ENCODE measurements around the gene UBE3D.

DNA sequence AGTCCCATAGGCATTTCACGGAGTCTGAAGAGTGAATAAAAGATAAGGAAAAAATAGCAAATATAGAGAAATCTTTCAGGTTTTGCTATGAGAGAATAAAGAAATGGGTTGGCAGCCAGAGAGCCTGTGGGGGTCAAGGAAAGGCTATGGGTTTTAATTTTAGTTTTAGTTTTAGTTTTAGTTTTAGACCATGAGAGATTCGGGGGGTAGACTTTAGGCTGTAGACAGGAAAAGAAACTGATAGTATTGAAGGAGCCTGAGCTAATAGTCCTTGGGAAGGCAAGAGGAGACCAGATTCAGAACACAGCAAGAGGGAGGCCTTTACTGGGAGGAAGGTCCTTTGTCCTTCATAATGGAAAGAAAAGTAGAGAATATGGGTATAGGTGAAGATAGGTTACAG, 21.1 kb upstream of the UBE3D start:
- TF ChIP-seq CTCF (conservative IDR thresholded peaks at IDR 0.05; ENCODE audit: low read depth in 2 of 2) (no peak), EZH2phosphoT487 (IDR thresholded peaks at IDR 0.05; ENCODE audit: unreplicated experiment) (no peak), EZH2 (IDR thresholded peaks at IDR 0.05; ENCODE audit: low read depth, unreplicated experiment) (no peak), ZNF114 (CRISPR knock-in tag; IDR thresholded peaks at IDR 0.05) (no peak), POLR2AphosphoS5 (IDR thresholded peaks at IDR 0.05; ENCODE audit: low read depth) (no peak), JUNB (IDR thresholded peaks at IDR 0.05; ENCODE audit: unreplicated experiment) (no peak), ZNF331 (CRISPR knock-in tag; IDR thresholded peaks at IDR 0.05; ENCODE audit: low read depth) (no peak), ETS1 (IDR thresholded peaks at IDR 0.05) (no peak), CREB1 (CRISPR knock-in tag; IDR thresholded peaks at IDR 0.05; ENCODE audit: low read depth) (no peak), STAT1 (IDR thresholded peaks at IDR 0.05; ENCODE audit: unreplicated experiment) (no peak)
- TF ChIP-seq, protein P1, sequence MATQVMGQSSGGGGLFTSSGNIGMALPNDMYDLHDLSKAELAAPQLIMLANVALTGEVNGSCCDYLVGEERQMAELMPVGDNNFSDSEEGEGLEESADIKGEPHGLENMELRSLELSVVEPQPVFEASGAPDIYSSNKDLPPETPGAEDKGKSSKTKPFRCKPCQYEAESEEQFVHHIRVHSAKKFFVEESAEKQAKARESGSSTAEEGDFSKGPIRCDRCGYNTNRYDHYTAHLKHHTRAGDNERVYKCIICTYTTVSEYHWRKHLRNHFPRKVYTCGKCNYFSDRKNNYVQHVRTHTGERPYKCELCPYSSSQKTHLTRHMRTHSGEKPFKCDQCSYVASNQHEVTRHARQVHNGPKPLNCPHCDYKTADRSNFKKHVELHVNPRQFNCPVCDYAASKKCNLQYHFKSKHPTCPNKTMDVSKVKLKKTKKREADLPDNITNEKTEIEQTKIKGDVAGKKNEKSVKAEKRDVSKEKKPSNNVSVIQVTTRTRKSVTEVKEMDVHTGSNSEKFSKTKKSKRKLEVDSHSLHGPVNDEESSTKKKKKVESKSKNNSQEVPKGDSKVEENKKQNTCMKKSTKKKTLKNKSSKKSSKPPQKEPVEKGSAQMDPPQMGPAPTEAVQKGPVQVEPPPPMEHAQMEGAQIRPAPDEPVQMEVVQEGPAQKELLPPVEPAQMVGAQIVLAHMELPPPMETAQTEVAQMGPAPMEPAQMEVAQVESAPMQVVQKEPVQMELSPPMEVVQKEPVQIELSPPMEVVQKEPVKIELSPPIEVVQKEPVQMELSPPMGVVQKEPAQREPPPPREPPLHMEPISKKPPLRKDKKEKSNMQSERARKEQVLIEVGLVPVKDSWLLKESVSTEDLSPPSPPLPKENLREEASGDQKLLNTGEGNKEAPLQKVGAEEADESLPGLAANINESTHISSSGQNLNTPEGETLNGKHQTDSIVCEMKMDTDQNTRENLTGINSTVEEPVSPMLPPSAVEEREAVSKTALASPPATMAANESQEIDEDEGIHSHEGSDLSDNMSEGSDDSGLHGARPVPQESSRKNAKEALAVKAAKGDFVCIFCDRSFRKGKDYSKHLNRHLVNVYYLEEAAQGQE (IDR thresholded peaks at IDR 0.05; ENCODE audit: unreplicated experiment): no peak
- TF ChIP-seq, protein P2, sequence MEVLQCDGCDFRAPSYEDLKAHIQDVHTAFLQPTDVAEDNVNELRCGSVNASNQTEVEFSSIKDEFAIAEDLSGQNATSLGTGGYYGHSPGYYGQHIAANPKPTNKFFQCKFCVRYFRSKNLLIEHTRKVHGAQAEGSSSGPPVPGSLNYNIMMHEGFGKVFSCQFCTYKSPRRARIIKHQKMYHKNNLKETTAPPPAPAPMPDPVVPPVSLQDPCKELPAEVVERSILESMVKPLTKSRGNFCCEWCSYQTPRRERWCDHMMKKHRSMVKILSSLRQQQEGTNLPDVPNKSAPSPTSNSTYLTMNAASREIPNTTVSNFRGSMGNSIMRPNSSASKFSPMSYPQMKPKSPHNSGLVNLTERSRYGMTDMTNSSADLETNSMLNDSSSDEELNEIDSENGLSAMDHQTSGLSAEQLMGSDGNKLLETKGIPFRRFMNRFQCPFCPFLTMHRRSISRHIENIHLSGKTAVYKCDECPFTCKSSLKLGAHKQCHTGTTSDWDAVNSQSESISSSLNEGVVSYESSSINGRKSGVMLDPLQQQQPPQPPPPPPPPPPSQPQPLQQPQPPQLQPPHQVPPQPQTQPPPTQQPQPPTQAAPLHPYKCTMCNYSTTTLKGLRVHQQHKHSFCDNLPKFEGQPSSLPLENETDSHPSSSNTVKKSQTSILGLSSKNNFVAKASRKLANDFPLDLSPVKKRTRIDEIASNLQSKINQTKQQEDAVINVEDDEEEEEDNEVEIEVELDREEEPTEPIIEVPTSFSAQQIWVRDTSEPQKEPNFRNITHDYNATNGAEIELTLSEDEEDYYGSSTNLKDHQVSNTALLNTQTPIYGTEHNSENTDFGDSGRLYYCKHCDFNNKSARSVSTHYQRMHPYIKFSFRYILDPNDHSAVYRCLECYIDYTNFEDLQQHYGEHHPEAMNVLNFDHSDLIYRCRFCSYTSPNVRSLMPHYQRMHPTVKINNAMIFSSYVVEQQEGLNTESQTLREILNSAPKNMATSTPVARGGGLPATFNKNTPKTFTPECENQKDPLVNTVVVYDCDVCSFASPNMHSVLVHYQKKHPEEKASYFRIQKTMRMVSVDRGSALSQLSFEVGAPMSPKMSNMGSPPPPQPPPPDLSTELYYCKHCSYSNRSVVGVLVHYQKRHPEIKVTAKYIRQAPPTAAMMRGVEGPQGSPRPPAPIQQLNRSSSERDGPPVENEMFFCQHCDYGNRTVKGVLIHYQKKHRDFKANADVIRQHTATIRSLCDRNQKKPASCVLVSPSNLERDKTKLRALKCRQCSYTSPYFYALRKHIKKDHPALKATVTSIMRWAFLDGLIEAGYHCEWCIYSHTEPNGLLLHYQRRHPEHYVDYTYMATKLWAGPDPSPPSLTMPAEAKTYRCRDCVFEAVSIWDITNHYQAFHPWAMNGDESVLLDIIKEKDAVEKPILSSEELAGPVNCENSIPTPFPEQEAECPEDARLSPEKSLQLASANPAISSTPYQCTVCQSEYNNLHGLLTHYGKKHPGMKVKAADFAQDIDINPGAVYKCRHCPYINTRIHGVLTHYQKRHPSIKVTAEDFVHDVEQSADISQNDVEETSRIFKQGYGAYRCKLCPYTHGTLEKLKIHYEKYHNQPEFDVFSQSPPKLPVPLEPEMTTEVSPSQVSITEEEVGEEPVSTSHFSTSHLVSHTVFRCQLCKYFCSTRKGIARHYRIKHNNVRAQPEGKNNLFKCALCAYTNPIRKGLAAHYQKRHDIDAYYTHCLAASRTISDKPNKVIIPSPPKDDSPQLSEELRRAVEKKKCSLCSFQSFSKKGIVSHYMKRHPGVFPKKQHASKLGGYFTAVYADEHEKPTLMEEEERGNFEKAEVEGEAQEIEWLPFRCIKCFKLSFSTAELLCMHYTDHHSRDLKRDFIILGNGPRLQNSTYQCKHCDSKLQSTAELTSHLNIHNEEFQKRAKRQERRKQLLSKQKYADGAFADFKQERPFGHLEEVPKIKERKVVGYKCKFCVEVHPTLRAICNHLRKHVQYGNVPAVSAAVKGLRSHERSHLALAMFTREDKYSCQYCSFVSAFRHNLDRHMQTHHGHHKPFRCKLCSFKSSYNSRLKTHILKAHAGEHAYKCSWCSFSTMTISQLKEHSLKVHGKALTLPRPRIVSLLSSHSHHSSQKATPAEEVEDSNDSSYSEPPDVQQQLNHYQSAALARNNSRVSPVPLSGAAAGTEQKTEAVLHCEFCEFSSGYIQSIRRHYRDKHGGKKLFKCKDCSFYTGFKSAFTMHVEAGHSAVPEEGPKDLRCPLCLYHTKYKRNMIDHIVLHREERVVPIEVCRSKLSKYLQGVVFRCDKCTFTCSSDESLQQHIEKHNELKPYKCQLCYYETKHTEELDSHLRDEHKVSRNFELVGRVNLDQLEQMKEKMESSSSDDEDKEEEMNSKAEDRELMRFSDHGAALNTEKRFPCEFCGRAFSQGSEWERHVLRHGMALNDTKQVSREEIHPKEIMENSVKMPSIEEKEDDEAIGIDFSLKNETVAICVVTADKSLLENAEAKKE (CRISPR knock-in tag; IDR thresholded peaks at IDR 0.05): no peak
